ENCODE measurements around the gene ENAH. TPM values are rescaled to one million over a fixed set of nuclear protein-coding genes. Genes with fewer than 3 reads are reported as not detected.

The ENAH gene
- total RNA-seq, 4 donors from 2014 or later, result 28.4 to 53.3 (median 32.6) TPM

- no peak for TF ChIP-seq CTCF (IDR thresholded peaks at IDR 0.05; ENCODE audit: low read depth)
Measured at GRCh38 chr1:225642177-225642576, 10.7 kb downstream of the ENAH start.

GRCh38 chr1:225638853-225639252 is 14.1 kb downstream of the ENAH start:
- no peak for TF ChIP-seq CTCF (IDR thresholded peaks at IDR 0.05; ENCODE audit: low read depth)

GRCh38 chr1:225637651-225638199 is 15.2 kb downstream of the ENAH start:
- no peak for TF ChIP-seq CTCF (IDR thresholded peaks at IDR 0.05; ENCODE audit: low read depth)

GRCh38 chr1:225635649-225636048 is 17.3 kb downstream of the ENAH start:
- TF ChIP-seq CTCF (IDR thresholded peaks at IDR 0.05; ENCODE audit: low read depth), result no peak

- TF ChIP-seq CTCF (IDR thresholded peaks at IDR 0.05; ENCODE audit: low read depth), result no peak
Measured at GRCh38 chr1:225631021-225631663, 21.8 kb downstream of the ENAH start.

GRCh38 chr1:225629483-225629882 is 23.4 kb downstream of the ENAH start:
- TF ChIP-seq CTCF (IDR thresholded peaks at IDR 0.05; ENCODE audit: low read depth), result no peak

GRCh38 chr1:225627304-225627947 is 25.5 kb downstream of the ENAH start:
- TF ChIP-seq CTCF (IDR thresholded peaks at IDR 0.05; ENCODE audit: low read depth), result no peak

All from subcutaneous adipose tissue (tissue), 4 donors.